HG02623 (cell line): ENCODE results near the gene KNL1.
A peak's percentile ranks its signal among the peaks of the same experiment; 100 is the strongest.
"Not testable (repeated sequence)": the region's sequence is repeated elsewhere in the genome, so short reads cannot be mapped to it uniquely, and the experiment has no call there.

Source experiments
- ATAC-seq: cut with Tn5 transposase; IDR thresholded peaks from one replicate; pipeline ENCODE4 v1.9.1; 2021; ENCODE audit warnings: moderate library complexity; ENCODE audit not compliant: unreplicated experiment

The KNL1 gene

DNA sequence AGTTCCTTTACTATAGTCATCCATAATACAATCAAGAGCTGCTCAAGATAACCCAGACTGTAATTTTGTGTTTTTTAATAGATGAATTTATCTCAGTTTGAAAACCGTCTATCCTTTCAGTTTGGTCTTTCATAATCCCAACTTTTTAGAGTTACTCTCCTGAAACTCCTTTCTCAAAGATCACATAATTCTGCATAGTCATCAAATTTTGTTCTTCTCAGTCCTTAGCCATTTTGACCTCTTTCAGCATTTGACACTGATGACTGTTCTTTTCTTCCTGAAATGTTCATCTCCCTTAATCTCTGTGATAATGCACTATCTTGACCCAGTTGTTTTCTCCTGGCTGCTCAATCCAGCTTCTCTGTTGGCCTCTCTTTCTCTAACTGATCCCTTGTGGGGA lies 53.5 kb downstream of the KNL1 start:
- ATAC-seq, result no peak

DNA sequence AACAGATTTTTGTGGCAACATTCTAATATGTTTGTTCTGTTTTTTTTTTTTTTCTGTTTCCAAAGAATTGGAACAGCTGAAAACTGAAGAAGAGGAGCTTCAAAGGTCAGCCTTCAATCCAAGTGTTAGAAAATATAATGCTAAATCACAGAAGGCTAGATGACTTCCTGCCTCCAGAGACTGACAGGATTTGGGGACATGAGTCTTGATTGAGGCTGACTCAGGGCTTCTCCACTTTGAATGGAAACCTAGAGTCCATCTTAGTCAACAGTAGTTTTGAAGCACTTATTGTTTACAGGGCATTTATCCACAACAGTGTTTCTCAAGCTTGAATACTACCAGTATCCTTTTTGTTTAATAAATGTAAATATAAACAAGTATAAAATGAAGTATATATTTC lies 56.4 kb downstream of the KNL1 start:
- no peak for ATAC-seq

DNA sequence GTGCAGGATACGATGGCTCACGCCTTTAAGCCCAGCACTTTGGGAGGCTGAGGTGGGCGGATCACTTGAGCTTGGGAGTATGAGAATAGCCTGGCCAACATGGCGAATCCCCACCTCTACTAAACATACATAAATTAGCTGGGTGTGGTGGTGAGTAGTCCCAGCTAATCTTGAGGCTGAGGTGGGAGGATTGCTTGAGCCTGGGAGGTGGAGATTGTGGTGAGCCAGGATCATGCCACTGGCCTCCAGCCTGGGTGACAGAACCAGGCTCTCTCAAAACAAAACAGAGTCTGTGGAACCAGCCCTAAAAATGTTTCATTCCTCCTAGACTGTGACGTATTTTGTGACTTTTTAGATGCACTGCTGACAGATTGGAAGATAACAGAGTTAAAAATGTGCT lies 66.6 kb downstream of the KNL1 start:
- ATAC-seq, result no peak

DNA sequence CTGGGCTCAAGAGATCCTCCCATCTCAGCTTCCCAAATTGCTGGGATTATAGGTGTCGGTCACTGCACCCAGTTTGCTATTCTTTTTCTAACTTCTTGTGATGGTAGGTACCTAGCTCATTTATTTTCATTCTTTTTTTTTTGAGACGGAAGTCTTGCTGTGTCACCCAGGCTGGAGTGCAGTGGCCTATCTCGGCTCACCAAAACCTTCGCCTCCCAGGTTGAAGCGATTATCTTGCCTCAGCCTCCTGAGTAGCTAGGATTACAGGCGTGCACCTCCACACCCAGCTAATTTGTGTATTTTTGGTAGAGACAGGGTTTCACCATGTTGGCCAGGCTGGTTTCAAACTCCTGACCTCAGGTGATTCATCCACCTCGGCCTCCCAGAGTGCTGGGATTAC lies 70.9 kb downstream of the KNL1 start:
- ATAC-seq, result no peak

DNA sequence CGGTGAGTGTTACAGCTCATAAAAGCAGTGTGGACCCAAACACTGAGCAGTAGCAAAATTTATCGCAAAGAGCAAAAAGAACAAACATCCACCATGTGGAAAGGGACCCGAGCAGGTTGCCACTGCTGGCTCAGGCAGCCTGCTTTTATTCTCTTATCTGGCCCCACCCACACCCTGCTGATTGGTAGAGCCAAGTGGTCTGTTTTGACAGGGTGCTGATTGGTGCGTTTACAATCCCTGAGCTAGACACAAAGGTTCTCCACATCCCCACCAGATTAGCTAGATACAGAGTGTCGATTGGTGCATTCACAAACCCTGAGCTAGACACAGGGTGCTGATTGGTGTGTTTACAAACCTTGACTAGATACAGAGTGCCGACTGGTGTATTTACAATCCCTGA lies 82.2 kb downstream of the KNL1 start:
- ATAC-seq, result not testable (repeated sequence)

DNA sequence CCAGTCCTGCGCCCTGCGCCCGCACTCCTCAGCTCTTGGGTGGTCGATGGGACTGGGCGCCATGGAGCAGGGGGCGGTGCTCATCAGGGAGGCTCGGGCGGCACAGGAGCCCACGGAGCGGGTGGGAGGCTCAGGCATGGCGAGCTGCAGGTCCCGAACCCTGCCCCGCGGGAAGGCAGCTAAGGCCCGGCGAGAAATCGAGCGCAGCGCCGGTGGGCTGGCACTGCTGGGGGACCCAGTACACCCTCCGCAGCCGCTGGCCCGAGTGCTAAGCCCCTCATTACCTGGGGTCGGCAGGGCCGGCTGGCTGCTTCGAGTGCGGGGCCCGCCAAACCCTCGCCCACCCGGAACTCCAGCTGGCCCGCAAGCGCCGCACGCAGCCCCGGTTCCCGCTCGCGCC lies 82.9 kb downstream of the KNL1 start:
- not testable (repeated sequence) for ATAC-seq

DNA sequence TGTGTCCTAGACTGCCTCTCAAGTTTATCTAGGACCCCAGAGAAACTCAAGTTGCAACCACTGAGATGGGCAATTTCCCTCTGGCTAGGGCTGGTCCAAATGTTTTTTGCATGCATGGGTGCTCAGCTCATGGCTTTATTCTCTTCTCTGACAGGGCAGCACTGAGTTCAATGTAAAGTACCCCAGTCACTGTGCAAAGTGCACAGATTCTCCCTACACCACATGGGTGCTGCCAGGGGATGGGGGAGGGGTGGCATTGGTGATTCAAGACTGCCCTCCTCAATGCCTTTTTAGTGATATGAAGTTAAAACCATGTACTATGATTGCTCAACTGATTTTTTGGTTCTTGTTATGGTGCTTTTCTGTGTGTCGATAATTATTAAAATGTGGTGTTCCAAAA lies 86.1 kb downstream of the KNL1 start:
- ATAC-seq, result no peak

DNA sequence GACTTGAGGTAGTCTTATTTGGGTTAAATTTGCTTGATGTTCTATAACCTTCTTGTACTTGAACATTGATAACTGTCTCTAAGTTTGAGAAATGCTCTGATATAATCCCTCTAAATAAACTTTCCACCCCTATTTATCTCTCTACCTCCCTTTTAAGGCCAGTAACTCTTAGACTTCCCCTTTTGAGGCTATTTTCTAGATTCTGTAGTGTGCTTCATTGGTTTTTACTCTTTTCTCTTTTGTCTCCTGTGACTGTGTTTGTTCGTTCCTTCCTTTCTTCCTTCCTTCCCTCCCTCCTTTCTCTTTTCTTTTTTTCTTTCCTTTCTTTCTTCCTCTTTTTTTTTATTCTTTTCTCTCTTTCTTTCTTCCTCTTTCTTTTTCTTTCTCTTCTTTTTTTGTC lies 86.9 kb downstream of the KNL1 start:
- not testable (repeated sequence) for ATAC-seq

DNA sequence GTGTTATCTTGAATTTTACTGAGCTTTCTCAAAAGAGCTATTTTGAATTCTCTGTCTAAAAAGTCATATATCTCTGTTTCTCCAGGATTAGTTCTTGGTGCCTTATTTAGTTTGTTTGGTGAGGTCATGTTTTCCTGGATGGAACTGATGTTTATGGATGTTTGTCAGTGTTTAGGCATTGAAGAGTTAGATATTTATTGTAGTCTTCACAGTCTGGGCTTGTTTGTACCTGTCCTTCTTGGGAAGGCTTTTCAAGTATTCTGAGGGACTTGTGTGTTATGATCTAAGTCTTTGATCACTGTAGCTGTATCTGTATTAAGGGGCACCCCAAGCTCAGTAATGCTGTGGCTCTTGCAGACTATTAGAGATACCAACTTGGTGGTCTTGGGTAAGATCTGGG lies 90.3 kb downstream of the KNL1 start:
- no peak for ATAC-seq

DNA sequence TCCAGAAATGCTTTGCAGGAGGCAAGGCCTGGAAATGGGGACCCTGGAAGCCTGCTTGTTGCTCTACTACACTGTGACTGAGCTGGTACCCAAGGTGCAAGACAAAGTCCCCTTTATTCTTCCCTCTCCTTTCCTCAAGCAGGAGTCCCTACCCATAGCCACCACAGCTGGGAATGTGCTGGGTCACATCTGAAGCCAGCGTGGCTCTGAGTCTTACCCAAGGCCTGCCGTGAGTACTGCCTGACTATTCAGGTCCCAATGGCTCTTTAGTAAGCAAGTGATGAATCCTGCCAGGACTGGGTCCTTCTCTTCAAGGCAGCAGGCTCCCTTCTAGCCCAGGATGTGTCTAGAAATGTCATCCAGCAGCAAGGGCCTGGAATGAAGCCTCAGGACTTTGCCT lies 91.3 kb downstream of the KNL1 start:
- ATAC-seq, result no peak

DNA sequence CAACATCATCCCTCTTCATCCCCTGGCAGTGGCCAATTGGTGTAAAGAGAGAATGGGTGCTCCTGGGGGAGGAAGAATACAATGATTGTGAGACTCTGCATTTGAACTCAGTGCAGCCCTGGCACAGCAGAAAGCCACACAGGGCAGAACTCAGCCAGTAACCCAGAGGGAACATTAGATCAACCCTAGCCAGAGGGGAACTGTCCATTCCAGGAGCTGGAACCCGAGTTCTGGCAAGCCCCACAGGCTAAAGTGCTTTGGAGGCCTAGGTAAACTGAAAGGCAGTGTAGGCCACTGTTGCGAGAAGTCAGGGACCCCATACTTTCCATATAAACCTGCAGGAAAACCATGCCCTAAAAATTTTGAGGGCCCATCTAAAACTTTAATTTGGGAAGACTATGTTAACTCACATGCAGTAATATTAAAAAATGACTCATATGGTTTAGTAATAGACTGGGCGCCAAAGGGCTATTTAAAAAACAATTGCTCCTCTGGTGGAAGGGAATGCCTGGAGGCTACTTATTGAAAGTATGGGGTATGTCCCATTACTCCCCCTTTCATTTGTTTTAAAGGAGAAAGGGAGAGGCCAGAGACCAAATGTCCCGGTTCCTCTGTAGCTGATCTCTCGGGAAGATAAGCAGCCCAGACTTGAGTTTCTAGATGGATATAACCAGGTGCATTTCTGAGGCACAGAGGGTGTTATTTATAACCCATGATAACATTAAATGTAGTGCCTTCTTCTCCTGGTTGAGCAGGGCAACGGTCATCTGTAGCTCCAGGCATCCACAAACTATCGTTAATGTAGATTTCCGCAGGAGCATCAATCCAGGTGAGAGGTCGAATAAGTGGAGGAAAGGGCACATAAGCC lies 95.1 kb downstream of the KNL1 start:
- no peak for ATAC-seq

DNA sequence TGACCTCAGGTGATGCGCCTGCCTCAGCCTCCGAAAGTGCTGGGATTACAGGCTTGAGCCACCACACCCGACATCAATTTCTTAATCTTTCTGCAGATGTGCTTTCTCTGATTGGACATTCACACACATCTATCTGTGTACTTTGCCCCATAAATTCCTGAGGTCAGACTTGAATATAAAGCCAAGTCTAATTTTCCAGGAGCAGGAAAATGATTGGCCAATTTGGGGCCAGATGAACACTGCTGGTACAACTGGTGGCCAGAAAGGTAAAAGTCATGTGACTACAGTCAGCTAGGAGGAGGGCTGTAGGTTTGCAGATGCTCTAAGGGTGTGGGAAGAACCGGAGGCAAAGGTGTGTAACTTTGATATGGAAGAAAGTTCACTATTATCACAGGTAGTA lies 97.7 kb downstream of the KNL1 start:
- no peak for ATAC-seq

DNA sequence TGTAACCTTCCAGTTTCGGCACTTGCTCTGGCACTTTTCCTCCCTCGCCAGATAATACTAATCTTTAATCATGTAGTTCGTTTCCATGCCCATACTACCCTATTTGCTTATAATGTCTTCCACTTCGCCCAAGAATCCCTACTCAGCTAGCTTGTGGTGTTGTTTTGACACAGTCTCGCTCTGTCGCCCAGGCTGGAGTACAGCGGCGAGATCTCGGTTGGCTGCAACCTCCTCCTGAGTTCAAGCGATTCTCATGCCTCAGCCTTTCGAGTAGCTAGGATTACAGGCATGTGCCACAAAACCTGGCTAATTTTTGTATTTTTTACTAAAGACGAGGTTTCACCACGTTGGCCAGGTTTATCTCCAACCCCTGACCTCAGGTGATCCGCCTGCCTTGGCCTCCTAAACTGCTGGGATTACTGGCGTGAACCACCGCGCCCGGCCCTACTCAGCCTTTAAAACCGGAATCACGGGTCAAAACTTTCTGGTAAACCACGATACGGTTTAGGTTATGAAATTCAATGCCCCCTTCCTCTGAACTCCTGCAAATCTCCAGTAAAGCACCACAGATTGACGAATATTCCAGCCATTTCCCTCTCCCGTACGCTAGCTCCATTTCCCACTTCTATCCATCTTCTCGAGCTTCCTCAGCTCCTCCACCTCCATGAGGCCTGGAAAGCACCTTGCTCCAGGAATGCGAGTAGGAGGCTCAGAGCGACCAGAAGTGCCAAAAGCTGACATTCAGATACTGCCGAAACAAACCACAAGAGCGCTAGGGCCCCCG lies 100.0 kb downstream of the KNL1 start:
- ATAC-seq, result no peak

DNA sequence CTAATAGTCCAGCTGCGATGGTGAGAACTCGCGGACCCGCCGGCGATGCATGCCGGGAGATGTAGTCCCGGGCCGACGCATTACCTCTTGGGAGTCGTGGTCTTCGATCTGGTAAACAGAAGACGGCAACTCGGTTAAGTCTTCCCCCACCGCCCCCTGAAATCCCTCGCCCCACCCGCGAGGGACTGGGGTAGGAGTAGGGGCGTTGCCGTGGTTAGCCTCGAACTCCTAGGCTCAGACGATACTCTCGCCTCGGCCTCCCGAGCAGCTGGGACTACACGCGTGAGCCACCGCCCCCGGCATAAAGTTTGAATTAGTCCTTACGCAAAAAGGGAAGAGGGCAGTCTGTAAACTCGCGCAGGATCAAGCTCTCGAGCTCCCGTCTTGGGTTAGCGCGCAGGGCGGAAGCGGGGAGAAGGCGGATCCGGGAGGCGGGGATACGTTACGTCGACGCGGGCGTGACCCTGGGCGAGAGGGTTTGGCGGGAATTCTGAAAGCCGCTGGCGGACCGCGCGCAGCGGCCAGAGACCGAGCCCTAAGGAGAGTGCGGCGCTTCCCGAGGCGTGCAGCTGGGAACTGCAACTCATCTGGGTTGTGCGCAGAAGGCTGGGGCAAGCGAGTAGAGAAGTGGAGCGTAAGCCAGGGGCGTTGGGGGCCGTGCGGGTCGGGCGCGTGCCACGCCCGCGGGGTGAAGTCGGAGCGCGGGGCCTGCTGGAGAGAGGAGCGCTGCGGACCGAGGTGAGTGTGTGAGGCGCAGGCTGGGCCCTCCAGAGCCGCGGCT lies 100.8 kb downstream of the KNL1 start, which contains the start of gene RAD51:
Gene RAD51 (plus strand): TSS at position 487 of the 781 bp plus-strand sequence. CDS start 3,585 bp downstream, outside the sequence.
- peak; percentile 84 for ATAC-seq

DNA sequence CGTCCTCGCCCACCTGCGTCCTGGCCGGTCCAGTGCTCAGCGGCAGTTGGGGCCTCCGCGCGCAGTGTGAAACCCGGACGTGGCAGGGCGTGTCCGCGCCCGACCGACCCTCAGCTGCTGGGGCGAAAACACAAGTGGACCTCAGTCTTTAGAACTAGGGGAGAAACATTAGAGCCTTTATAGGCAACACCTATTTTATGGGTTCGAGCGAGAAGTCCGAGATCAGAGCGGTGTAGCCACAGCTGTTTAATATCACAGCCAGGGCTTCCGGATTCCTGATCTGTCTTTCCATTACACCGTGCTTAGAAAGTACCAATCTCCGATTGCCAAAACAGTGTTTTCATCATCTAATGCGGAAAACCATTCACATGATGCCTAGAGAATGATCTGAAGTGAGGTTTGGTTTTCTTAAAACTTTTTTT lies 101.4 kb downstream of the KNL1 start:
- no peak for ATAC-seq

DNA sequence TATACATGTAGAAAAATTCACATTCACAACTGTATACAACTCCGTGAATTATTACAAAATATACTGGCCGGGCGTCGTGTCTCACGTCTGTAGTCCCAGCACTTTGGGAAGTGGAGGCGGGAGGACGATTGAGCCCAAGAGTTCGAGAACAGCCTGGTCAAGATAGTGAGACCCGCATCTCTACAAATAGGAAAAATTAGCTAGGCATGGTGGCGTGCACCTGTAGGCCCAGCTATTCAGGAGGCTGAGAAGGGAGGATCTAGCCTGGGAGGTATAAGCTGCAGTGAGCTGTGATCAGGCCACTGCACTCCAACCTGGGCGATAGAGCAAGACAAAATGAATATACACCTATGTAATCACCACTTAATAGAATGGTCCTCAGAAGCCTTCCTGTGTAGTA lies 102.2 kb downstream of the KNL1 start:
- ATAC-seq, result no peak

DNA sequence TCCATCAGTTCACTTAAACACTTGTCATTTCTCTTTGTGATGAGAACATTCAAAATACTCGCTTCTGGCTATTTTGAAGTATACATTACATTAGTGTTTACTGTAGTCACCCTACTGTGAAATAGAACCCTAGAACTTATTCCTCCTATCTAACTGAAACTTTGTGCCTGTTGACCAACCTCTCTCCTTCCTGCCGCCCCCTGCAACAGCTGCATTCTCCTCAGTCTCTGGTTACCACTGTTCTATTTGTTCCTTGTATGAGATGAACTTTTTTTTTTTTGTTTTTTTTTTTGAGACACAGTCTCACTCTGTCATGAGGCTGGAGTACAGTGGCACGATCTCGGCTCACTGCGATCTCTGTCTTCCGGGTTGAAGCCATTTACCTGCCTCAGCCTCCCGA lies 103.9 kb downstream of the KNL1 start:
- no peak for ATAC-seq

DNA sequence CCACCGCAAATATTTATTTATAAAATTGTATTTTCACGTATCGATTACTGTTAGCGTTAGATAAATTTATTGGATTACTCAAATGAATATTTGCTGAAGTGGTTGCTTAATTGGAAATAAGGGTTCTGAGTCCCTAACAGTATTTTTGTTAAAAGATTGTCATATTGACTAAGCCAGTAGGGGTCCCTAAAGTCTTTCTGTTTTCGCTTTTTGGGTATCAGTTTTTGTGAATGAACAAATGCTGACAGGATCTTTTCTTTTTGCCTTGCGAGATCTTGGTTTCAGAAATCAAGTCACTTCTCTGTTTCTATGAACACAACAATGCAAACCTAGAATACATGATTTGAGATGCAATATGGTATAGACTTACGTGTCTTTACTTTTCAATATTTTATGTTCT lies 108.0 kb downstream of the KNL1 start:
- ATAC-seq, result no peak

DNA sequence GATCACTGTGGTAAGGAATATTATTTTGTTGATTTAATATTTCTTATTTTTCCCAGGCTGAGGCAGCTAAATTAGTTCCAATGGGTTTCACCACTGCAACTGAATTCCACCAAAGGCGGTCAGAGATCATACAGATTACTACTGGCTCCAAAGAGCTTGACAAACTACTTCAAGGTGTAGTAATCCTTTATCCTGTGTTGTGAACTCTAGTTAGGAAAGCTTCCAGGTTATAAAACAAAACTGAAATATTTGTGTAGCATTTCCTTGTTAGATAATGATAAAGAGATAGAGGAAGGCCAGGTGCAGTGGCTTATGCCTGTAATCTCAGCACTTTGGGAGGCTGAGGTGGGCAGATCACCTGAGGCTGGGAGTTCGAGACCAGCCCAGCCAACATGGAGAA lies 112.1 kb downstream of the KNL1 start:
- ATAC-seq, result no peak
